HFF-Myc (cell line): ENCODE data around the gene FIGNL1.

Source experiments
- DNase-seq: peaks from one replicate; pipeline ENCODE4 v3.0.0-alpha.2; 2011; ENCODE audit warnings: low read depth; ENCODE audit errors: extremely low read depth
- H3K4me3 ChIP-seq: replicated peaks from 2 replicates; pipeline ENCODE4 v1.5.1; 2011; ENCODE audit warnings: low read depth, mild to moderate bottlenecking, control low read depth, low read length
- CTCF ChIP-seq: IDR thresholded peaks from 2 replicates; pipeline ENCODE4 v1.5.1; 2012; ENCODE audit warnings: mild to moderate bottlenecking, low read depth, low read length, control low read depth; ENCODE audit errors: missing control alignments

The FIGNL1 gene

GRCh38 chr7:50412973-50413372 is 37.2 kb downstream of the FIGNL1 start:
- no peak for DNase-seq

GRCh38 chr7:50411332-50411731 is 38.8 kb downstream of the FIGNL1 start:
- no peak for DNase-seq
- no peak for TF ChIP-seq CTCF

More at GRCh38 chr7:50412973-50413372, 37.2 kb downstream of the FIGNL1 start:
- TF ChIP-seq CTCF, result no peak
- no peak overlapping the region for H3K4me3 ChIP-seq

GRCh38 chr7:50409856-50410745 is 40.0 kb downstream of the FIGNL1 start:
- DNase-seq, result no peak
- H3K4me3 ChIP-seq, result no peak overlapping the region
- TF ChIP-seq CTCF, result no peak

More at GRCh38 chr7:50411332-50411731, 38.8 kb downstream of the FIGNL1 start:
- H3K4me3 ChIP-seq, result no peak overlapping the region

GRCh38 chr7:50406935-50407334 is 43.2 kb downstream of the FIGNL1 start:
- no peak for TF ChIP-seq CTCF

GRCh38 chr7:50405221-50405620 is 44.9 kb downstream of the FIGNL1 start:
- no peak for DNase-seq
- no peak for TF ChIP-seq CTCF
- H3K4me3 ChIP-seq, result no peak overlapping the region

More at GRCh38 chr7:50406935-50407334, 43.2 kb downstream of the FIGNL1 start:
- no peak overlapping the region for H3K4me3 ChIP-seq
- DNase-seq, result no peak

- H3K4me3 ChIP-seq, result no peak overlapping the region
- no peak for DNase-seq
- no peak for TF ChIP-seq CTCF
These were observed 45.8 kb downstream of the FIGNL1 start for GRCh38 chr7:50404392-50404791.
